Measurements from ENCODE around the gene ZBTB6.

GRCh38 chr9:122941582-122942234 is 28.6 kb upstream of the ZBTB6 start:
- TF ChIP-seq POLR2A (IDR thresholded peaks at IDR 0.05; ENCODE audit: low read depth, low read length) (no peak), POLR2AphosphoS5 (IDR thresholded peaks at IDR 0.05; ENCODE audit: low read depth, low read length) (no peak), TAF1 (IDR thresholded peaks at IDR 0.05; ENCODE audit: low read depth, low read length) (no peak), SPI1 (IDR thresholded peaks at IDR 0.05; ENCODE audit: low read depth, low read length) (no peak), POU2F2 (IDR thresholded peaks at IDR 0.05; ENCODE audit: low read depth, low read length) (no peak), PAX5 (IDR thresholded peaks at IDR 0.05; ENCODE audit: insufficient read depth, low read length, severe bottlenecking) (no peak)
